Activated CD4-positive, alpha-beta T cell treated with anti-CD3 and anti-CD28 coated beads, Interleukin-2, amount 10 ng/mL, durations not matched to agents 24 days and 14 days (primary cell): ENCODE data around the gene FBP2. TPM values are rescaled to one million over a fixed set of nuclear protein-coding genes. Genes with fewer than 3 reads are reported as not detected.

ENCODE experiments used
- DNase-seq: peaks from one replicate; pipeline ENCODE4 v3.0.0; 2022
- H3K27ac Mint-ChIP-seq: one replicate; pipeline ENCODE4 v1.8.0; 2022; ENCODE audit warnings: mild to moderate bottlenecking, mixed read lengths
- H3K27me3 Mint-ChIP-seq: one replicate; pipeline ENCODE4 v1.8.0; 2022; ENCODE audit warnings: mixed read lengths
- H3K36me3 Mint-ChIP-seq: one replicate; pipeline ENCODE4 v1.8.0; 2022; ENCODE audit warnings: low read depth, mild to moderate bottlenecking, mixed read lengths
- H3K4me1 Mint-ChIP-seq: one replicate; pipeline ENCODE4 v1.8.0; 2021; ENCODE audit warnings: mixed read lengths
- H3K4me3 Mint-ChIP-seq: one replicate; pipeline ENCODE4 v1.8.0; 2022; ENCODE audit warnings: mild to moderate bottlenecking, moderate library complexity, mixed read lengths
- H3K9me3 Mint-ChIP-seq: one replicate; pipeline ENCODE4 v1.8.0; 2021; ENCODE audit warnings: mixed read lengths
- intact Hi-C: fragments of 100-400 bp; cut with micrococcal nuclease; formaldehyde crosslinking; loops from one replicate; pipeline ENCODE4 v1.15.1; 2023
- total RNA-seq: library from RNA; stranded (reverse); gene quantifications from 2 replicates; pipeline ENCODE4 v1.2.3, GENCODE V29; 2022

FBP2 gene
- total RNA-seq, 1 donor from 2014 or later: not detected

GRCh38 chr9:94623253-94623652 is 29.6 kb upstream of the FBP2 start:
- H3K4me3 Mint-ChIP-seq: no peak overlapping the region
- intact Hi-C loops: no loop called here
- H3K4me1 Mint-ChIP-seq: no peaks in the 10 kb centered on the region
- DNase-seq: peak; percentile 63
- no peaks in the 10 kb centered on the region for H3K9me3 Mint-ChIP-seq
- no peak overlapping the region for H3K27ac Mint-ChIP-seq
- H3K36me3 Mint-ChIP-seq: no peaks in the 10 kb centered on the region
- H3K27me3 Mint-ChIP-seq: peaks cover 6% of the 10 kb centered on the region

GRCh38 chr9:94622087-94622800 is 28.6 kb upstream of the FBP2 start:
- no peaks in the 10 kb centered on the region for H3K36me3 Mint-ChIP-seq
- no peak for DNase-seq
- no peak overlapping the region for H3K27ac Mint-ChIP-seq
- no peaks in the 10 kb centered on the region for H3K4me1 Mint-ChIP-seq
- intact Hi-C loops: no loop called here
- no peak overlapping the region for H3K4me3 Mint-ChIP-seq
- peaks cover 11% of the 10 kb centered on the region for H3K27me3 Mint-ChIP-seq
- H3K9me3 Mint-ChIP-seq: no peaks in the 10 kb centered on the region

DNA sequence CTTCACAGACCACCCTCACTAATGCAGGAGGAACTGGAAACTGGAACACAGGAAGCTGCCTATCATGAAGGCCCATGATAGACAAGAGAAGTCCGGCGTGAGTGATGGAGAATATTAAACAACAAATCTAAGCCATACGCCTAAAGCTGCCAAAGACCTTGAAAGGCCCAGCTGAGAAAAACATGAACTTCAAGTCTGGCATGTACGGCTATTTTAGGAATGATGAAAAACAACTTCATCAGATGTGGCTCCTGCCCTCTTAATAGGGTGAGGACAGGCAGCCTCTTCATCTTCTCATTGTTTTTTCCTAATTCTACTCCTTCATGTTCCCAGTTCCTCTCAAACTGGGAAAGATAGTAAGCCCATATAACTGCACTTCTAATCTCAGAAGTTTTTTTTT is 25.4 kb upstream of the FBP2 start:
- Mint-ChIP-seq H3K9me3 (no peaks in the 10 kb centered on the region), H3K4me3 (no peak overlapping the region), H3K27me3 (peaks cover 16% of the 10 kb centered on the region), H3K36me3 (no peaks in the 10 kb centered on the region), H3K27ac (no peak overlapping the region), H3K4me1 (no peaks in the 10 kb centered on the region)
- DNase-seq: no peak
- intact Hi-C loops: no loop called here

GRCh38 chr9:94613003-94613402 is 19.4 kb upstream of the FBP2 start:
- Mint-ChIP-seq H3K4me3 (no peak overlapping the region), H3K27ac (peak overlapping the region; percentile 6), H3K4me1 (peaks cover 7% of the 10 kb centered on the region), H3K36me3 (no peaks in the 10 kb centered on the region), H3K27me3 (peaks cover 28% of the 10 kb centered on the region), H3K9me3 (no peaks in the 10 kb centered on the region)
- no peak for DNase-seq
- intact Hi-C loops: no loop called here

DNA sequence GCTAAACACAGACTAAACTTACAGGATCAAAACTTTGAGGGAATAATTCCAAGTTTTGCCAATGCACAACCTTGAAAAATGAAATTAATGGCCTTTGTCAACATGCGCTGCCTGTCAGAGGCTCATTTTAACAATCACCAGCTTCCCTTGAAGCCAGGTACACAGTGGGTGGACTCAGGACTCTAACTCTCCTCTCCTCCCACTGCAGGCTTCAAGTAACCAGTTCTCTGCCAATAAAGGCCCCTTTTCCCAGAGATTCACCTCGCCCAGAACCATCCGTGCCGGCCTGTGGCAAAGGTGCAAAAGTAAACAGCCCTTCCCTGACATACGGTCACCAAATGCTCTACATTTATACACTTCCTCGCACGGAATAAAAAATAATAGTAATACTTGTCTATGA is 18.4 kb upstream of the FBP2 start:
- no peak for DNase-seq
- peaks cover 27% of the 10 kb centered on the region for H3K27me3 Mint-ChIP-seq
- no peaks in the 10 kb centered on the region for H3K9me3 Mint-ChIP-seq
- no peak overlapping the region for H3K27ac Mint-ChIP-seq
- no peaks in the 10 kb centered on the region for H3K36me3 Mint-ChIP-seq
- no peak overlapping the region for H3K4me3 Mint-ChIP-seq
- intact Hi-C loops: no loop called here
- peaks cover 7% of the 10 kb centered on the region for H3K4me1 Mint-ChIP-seq

DNA sequence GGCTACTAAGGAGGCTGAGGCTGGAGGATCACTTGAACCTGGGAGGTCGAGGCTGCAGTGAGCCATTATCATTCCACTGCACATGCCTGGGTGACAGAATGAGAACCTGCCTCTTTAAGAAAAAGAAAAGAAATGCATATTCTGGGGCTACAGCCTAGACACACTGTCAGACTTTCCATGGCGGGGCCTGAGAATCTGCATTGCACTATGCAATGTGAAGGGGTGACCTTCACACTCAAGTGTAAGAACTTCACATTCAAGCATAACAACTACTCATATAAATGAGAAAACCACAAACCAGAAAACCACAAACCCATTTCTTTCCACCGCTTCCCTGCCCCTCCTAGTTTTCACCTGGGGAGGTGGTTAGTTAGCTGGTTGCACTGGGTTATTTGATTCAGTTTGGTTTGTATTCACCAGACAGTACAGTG is 18.0 kb upstream of the FBP2 start:
- Mint-ChIP-seq H3K36me3 (no peaks in the 10 kb centered on the region), H3K27ac (peak overlapping the region; percentile 36), H3K27me3 (peaks cover 28% of the 10 kb centered on the region), H3K9me3 (no peaks in the 10 kb centered on the region), H3K4me3 (no peak overlapping the region), H3K4me1 (peaks cover 7% of the 10 kb centered on the region)
- DNase-seq: peak; percentile 73
- intact Hi-C loops: no loop called here

DNA sequence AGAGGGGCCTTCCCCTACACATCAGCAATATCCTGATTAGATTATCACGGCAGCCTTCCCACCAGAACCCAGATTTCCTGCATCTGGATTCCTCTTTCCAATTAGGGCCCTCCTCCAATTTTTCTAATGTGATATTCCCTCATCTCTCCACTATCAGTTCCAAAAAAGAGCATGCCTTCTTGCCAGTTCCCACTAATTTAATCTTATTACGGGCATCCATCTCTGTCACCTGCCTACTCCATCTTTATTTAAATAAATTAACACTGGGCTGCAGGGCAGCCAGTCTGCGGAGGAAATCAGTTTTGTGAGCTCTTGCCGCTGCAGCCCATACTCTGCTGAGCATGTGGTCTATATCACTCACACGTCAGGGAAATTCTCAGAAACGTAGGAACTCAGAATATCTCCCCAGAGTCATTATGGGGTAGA is 16.6 kb upstream of the FBP2 start:
- intact Hi-C loops: no loop called here
- Mint-ChIP-seq H3K4me1 (peaks cover 7% of the 10 kb centered on the region), H3K4me3 (no peak overlapping the region), H3K27ac (no peak overlapping the region), H3K27me3 (peaks cover 31% of the 10 kb centered on the region), H3K36me3 (no peaks in the 10 kb centered on the region), H3K9me3 (no peaks in the 10 kb centered on the region)
- DNase-seq: no peak

DNA sequence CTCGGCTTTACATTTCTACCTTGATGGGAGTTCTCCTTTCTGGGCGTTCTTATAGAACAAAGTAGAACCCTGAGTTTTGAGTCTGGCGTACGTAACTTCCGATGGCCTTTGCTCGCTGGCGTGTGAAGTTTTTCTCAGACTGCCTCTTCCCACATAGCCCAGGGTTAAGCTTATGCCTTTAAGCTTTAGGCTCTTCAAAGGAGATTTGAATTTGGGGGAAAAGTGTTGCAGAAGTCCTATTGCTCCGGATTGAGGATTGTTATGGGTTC is 13.7 kb upstream of the FBP2 start:
- no peak overlapping the region for H3K27ac Mint-ChIP-seq
- H3K27me3 Mint-ChIP-seq: peaks cover 34% of the 10 kb centered on the region
- no peaks in the 10 kb centered on the region for H3K36me3 Mint-ChIP-seq
- H3K4me3 Mint-ChIP-seq: no peak overlapping the region
- no peak for DNase-seq
- H3K9me3 Mint-ChIP-seq: no peaks in the 10 kb centered on the region
- intact Hi-C loops: no loop called here
- H3K4me1 Mint-ChIP-seq: peaks cover 13% of the 10 kb centered on the region

- DNase-seq: no peak
- Mint-ChIP-seq H3K4me3 (no peak overlapping the region), H3K4me1 (peaks cover 8% of the 10 kb centered on the region), H3K9me3 (no peaks in the 10 kb centered on the region), H3K27ac (no peak overlapping the region), H3K36me3 (no peaks in the 10 kb centered on the region), H3K27me3 (peaks cover 33% of the 10 kb centered on the region)
- intact Hi-C loops: no loop called here
Observed at GRCh38 chr9:94606646-94607422, 13.2 kb upstream of the FBP2 start.

DNA sequence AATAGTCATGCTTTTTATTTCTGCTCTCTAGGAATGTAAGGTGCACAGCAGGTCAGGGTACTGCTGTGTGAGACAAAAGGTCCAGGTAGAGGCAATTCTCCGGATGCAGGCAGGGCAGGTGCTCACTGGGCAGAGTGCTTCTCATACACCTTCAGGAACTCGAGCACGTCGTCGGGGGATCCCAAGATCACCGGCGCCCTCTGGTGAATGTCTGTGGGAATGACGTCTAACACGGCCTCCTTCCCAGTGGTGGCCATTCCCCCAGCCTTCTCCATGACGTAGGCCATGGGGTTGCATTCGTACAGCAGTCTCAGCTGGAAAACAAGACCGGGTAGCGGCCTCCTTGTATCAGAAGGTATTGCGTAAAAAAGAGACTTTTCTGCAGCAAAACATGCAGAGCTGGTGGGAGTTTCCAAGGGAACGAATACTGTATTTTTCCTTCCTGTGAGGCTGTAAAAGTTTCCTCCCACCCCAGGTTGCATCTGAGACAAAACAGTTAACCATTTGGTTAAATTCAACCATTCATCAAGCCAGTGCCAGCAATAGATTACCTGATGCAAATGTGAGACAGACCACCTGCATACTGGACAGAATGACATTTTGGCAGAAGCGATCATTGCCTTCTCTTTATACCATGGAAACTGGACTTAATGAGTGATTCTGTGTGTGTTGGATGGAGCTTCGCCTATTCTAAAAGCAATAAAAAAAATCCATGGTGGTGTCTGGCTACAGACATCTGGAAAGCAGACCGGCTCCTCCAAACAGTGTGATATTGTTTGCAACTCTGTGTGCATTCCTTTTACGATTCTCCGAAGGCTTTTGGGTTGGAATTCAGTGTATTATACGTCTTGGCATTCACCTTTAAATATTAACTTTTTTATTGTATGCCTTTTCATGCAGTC is 9.9 kb upstream of the FBP2 start:
- no peaks in the 10 kb centered on the region for H3K9me3 Mint-ChIP-seq
- H3K36me3 Mint-ChIP-seq: no peaks in the 10 kb centered on the region
- no peak overlapping the region for H3K27ac Mint-ChIP-seq
- intact Hi-C loops: loop anchor here (2.0 kb wide), 1 partner anchor 49 kb away; the partner anchor contains the start of gene PCAT7
- no peak overlapping the region for H3K4me3 Mint-ChIP-seq
- DNase-seq: peak; percentile 91
- peaks cover 21% of the 10 kb centered on the region for H3K27me3 Mint-ChIP-seq
- peaks cover 6% of the 10 kb centered on the region for H3K4me1 Mint-ChIP-seq

GRCh38 chr9:94602666-94603065 is 9.0 kb upstream of the FBP2 start:
- H3K4me3 Mint-ChIP-seq: no peak overlapping the region
- H3K36me3 Mint-ChIP-seq: no peaks in the 10 kb centered on the region
- no peak for DNase-seq
- H3K9me3 Mint-ChIP-seq: no peaks in the 10 kb centered on the region
- peaks cover 6% of the 10 kb centered on the region for H3K4me1 Mint-ChIP-seq
- H3K27ac Mint-ChIP-seq: no peak overlapping the region
- intact Hi-C loops: loop anchor here (2.0 kb wide), 1 partner anchor 48 kb away; the partner anchor contains the start of gene PCAT7
- peaks cover 21% of the 10 kb centered on the region for H3K27me3 Mint-ChIP-seq

- H3K36me3 Mint-ChIP-seq: no peaks in the 10 kb centered on the region
- no peak for DNase-seq
- intact Hi-C loops: no loop called here
- no peak overlapping the region for H3K27ac Mint-ChIP-seq
- peaks cover 6% of the 10 kb centered on the region for H3K4me1 Mint-ChIP-seq
- H3K9me3 Mint-ChIP-seq: no peaks in the 10 kb centered on the region
- no peak overlapping the region for H3K4me3 Mint-ChIP-seq
- H3K27me3 Mint-ChIP-seq: peaks cover 12% of the 10 kb centered on the region
Observed at GRCh38 chr9:94600715-94601114, 7.1 kb upstream of the FBP2 start.

DNA sequence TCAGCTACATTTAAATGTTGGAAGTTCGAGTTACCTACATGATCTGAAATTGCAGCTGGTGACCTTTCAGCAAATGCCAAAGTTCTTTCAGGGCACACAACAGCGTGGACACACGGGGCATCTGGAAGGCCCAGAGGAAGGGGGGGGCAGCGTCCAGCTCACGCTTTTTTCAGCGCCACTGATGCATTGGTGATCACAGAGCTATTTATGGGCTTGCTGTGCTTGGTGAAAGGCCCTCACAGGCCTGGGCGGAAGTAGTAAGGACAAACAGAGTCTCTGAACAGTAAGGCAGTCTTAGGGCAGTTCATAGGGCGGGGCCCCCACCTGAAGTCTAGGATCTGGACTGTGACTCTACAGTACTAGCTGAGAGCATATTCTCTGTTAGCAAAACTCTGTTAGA is 6.6 kb upstream of the FBP2 start:
- intact Hi-C loops: no loop called here

DNA sequence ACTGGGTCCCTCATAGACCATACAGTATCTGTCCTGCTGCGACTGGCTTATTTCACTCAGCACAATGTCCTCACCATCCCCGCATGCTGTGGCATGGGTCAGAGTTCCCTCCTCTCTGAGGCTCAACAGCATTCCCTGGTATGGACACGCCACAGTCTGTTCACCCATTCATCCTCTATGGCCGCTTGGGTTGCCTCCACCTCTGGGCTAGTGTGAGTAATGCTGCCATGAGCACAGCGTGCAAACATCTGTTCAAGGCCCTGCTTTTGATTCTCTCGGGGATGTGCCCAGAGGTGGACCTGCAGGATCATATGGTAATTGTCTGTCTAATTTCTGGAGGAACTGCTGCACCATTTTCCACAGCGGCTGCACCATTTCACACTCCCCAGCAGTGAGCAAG is 5.5 kb upstream of the FBP2 start:
- Mint-ChIP-seq H3K27me3 (peaks cover 2% of the 10 kb centered on the region), H3K4me1 (peaks cover 6% of the 10 kb centered on the region), H3K4me3 (no peak overlapping the region), H3K36me3 (no peaks in the 10 kb centered on the region), H3K9me3 (no peaks in the 10 kb centered on the region), H3K27ac (no peak overlapping the region)
- intact Hi-C loops: no loop called here
- no peak for DNase-seq

More for the DNA sequence above, 6.6 kb upstream of the FBP2 start:
- Mint-ChIP-seq H3K9me3 (no peaks in the 10 kb centered on the region), H3K36me3 (no peaks in the 10 kb centered on the region), H3K27ac (no peak overlapping the region), H3K4me3 (no peak overlapping the region), H3K27me3 (peaks cover 9% of the 10 kb centered on the region), H3K4me1 (peaks cover 6% of the 10 kb centered on the region)
- no peak for DNase-seq
